ENCODE measurements around the gene UMODL1. TPM values are rescaled to one million over a fixed set of nuclear protein-coding genes. Genes with fewer than 3 reads are reported as not detected.
A peak's percentile ranks its signal among the peaks of the same experiment; 100 is the strongest.

The UMODL1 gene, protein sequence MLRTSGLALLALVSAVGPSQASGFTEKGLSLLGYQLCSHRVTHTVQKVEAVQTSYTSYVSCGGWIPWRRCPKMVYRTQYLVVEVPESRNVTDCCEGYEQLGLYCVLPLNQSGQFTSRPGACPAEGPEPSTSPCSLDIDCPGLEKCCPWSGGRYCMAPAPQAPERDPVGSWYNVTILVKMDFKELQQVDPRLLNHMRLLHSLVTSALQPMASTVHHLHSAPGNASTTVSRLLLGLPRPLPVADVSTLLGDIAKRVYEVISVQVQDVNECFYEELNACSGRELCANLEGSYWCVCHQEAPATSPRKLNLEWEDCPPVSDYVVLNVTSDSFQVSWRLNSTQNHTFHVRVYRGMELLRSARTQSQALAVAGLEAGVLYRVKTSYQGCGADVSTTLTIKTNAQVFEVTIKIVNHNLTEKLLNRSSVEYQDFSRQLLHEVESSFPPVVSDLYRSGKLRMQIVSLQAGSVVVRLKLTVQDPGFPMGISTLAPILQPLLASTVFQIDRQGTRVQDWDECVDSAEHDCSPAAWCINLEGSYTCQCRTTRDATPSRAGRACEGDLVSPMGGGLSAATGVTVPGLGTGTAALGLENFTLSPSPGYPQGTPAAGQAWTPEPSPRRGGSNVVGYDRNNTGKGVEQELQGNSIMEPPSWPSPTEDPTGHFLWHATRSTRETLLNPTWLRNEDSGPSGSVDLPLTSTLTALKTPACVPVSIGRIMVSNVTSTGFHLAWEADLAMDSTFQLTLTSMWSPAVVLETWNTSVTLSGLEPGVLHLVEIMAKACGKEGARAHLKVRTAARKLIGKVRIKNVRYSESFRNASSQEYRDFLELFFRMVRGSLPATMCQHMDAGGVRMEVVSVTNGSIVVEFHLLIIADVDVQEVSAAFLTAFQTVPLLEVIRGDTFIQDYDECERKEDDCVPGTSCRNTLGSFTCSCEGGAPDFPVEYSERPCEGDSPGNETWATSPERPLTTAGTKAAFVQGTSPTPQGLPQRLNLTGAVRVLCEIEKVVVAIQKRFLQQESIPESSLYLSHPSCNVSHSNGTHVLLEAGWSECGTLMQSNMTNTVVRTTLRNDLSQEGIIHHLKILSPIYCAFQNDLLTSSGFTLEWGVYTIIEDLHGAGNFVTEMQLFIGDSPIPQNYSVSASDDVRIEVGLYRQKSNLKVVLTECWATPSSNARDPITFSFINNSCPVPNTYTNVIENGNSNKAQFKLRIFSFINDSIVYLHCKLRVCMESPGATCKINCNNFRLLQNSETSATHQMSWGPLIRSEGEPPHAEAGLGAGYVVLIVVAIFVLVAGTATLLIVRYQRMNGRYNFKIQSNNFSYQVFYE
- total RNA-seq = under 1 TPM in 1 of 6 donors, not detected in 5; 0.06 TPM
- polyA plus RNA-seq = under 1 TPM in 1 of 2 donors, not detected in 1; 0.02 TPM

GRCh38 chr21:42071146-42071737 is at the start of gene UMODL1:
UMODL1 (plus strand) TSS chr21:42071317; CDS start chr21:42071317, 0 bp downstream.
- intact Hi-C loops (cut with DNase I) = no loop called here
- WGBS, 2 donors = 73 to 89% methylated on average over 13 of the region's 13 CpGs
- FAIRE-seq = no peak
- Histone ChIP-seq H3K27ac (no peak within 1 kb of the TSS), H3K27me3 (no peaks in the 10 kb centered on the region), H3K36me3 (no peaks in the 10 kb centered on the region), H3K4me3 (no peak within 1 kb of the TSS), H3K9me3 (no peaks in the 10 kb centered on the region), H3K4me1 (no peaks in the 10 kb centered on the region)
- peak in 1 of 6 donors; percentile 41 for DNase-seq
- TF ChIP-seq, protein P1, sequence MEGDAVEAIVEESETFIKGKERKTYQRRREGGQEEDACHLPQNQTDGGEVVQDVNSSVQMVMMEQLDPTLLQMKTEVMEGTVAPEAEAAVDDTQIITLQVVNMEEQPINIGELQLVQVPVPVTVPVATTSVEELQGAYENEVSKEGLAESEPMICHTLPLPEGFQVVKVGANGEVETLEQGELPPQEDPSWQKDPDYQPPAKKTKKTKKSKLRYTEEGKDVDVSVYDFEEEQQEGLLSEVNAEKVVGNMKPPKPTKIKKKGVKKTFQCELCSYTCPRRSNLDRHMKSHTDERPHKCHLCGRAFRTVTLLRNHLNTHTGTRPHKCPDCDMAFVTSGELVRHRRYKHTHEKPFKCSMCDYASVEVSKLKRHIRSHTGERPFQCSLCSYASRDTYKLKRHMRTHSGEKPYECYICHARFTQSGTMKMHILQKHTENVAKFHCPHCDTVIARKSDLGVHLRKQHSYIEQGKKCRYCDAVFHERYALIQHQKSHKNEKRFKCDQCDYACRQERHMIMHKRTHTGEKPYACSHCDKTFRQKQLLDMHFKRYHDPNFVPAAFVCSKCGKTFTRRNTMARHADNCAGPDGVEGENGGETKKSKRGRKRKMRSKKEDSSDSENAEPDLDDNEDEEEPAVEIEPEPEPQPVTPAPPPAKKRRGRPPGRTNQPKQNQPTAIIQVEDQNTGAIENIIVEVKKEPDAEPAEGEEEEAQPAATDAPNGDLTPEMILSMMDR (IDR thresholded peaks at IDR 0.05) = no peak
- ATAC-seq = no peak

DNA sequence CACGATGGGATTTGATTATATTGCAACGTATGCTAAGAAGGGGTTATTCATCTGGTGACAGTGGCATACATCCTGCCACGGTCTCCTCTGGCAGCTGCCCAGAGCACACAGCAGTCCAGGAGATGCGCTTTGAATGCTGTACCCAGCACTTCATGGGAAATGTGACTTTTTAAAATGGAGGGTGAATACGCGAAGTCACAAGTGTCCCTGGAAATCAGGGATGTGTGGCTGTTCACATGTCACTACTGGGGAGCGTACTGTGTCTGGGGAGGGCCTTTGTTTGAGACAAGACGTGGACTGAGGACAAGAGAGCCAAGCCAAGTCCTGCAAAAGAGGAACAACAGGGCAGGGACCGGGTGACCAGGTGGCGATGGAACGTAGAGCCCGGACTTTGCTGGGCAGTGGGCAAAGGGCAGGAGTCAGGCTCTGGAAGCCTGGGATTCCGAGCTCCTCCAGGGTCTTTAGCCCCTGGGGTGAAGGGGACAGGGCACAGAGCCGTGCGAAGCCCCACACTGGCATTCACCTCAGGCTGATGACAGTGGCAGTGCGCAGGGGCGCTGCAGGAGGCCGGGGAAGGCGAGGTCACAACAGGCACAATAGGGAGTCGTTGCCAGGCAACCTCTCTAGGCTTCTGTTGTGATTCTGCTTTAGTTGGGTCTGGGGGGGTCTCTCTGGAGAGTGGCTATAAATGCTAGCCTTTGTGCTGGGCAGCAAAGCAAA is 49.6 kb upstream of the UMODL1 start:
- DNase-seq (peak in 1 of 6 donors; percentile 28), ATAC-seq (peak; percentile 43 to 78 (median 74)), FAIRE-seq (no peak)
- no peaks in the 10 kb centered on the region for H3K27me3 ChIP-seq
- 41 to 47% methylated on average over 20 of the region's 20 CpGs for WGBS, 2 donors
- H3K9me3 ChIP-seq = no peaks in the 10 kb centered on the region
- H3K27ac ChIP-seq = no peak overlapping the region
- H3K4me1 ChIP-seq = no peaks in the 10 kb centered on the region
- TF ChIP-seq, protein P1 (IDR thresholded peaks at IDR 0.05) = no peak
- intact Hi-C loops (cut with DNase I) = loop anchor here in 1 of 3 donors (10.0 kb wide), 1 partner anchor 93 kb away; no protein-coding TSS in a partner anchor
- H3K36me3 ChIP-seq = no peaks in the 10 kb centered on the region
- H3K4me3 ChIP-seq = no peak overlapping the region

- FAIRE-seq (no peak), ATAC-seq (peak in 3 of 4 donors; percentile 28 to 63 (median 54)), DNase-seq (no peak)
- Histone ChIP-seq H3K9me3 (no peaks in the 10 kb centered on the region), H3K27me3 (no peaks in the 10 kb centered on the region), H3K4me3 (no peak overlapping the region), H3K27ac (no peak overlapping the region), H3K4me1 (no peaks in the 10 kb centered on the region), H3K36me3 (no peaks in the 10 kb centered on the region)
- intact Hi-C loops (cut with DNase I) = loop anchor here in 1 of 3 donors (10.0 kb wide), 1 partner anchor 93 kb away; no protein-coding TSS in a partner anchor
- 38 to 46% methylated on average over 12 of the region's 12 CpGs for WGBS, 2 donors
- TF ChIP-seq, protein P1 (IDR thresholded peaks at IDR 0.05) = no peak
These were observed 49.1 kb upstream of the UMODL1 start for GRCh38 chr21:42022091-42022430.

DNA sequence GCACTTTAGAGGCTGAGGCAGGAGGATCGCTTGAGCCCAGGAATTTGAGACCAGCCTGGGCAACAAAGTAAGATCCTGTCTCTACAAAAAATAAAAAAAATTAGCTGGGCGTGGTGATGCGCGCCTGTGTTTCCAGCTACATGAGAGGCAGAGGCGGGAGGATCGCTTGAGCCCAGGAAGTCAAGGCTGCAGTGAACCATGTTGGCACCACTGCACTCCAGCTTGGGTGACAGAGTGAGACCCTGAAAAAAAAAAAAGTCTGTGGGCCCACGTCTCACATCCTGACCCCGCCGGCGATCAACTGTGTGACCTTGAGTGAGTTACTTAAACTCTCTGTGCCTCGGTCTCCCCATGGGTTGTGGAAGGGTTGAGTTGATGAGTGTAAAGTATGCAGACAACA is 48.2 kb upstream of the UMODL1 start:
- ATAC-seq (no peak), DNase-seq (no peak), FAIRE-seq (no peak)
- Histone ChIP-seq H3K27me3 (no peaks in the 10 kb centered on the region), H3K36me3 (no peaks in the 10 kb centered on the region), H3K27ac (no peak overlapping the region), H3K4me1 (no peaks in the 10 kb centered on the region), H3K4me3 (no peak overlapping the region), H3K9me3 (no peaks in the 10 kb centered on the region)
- WGBS, 2 donors = 89 to 94% methylated on average over 11 of the region's 11 CpGs
- intact Hi-C loops (cut with DNase I) = loop anchor here in 1 of 3 donors (10.0 kb wide), 1 partner anchor 92 kb away; no protein-coding TSS in a partner anchor
- TF ChIP-seq, protein P1 (IDR thresholded peaks at IDR 0.05) = no peak

Data from pancreas (tissue), 10 donors.